GM19452 (cell line): ENCODE data around the gene TRABD2B.

Experiments used
- ATAC-seq: cut with Tn5 transposase; IDR thresholded peaks from one replicate; pipeline ENCODE4 v1.9.1; 2021; ENCODE audit not compliant: unreplicated experiment

The TRABD2B gene

GRCh38 chr1:48022306-48022705 lies 25.1 kb upstream of the TRABD2B start:
- no peak for ATAC-seq

GRCh38 chr1:48021792-48022191 lies 24.6 kb upstream of the TRABD2B start:
- ATAC-seq: no peak

DNA sequence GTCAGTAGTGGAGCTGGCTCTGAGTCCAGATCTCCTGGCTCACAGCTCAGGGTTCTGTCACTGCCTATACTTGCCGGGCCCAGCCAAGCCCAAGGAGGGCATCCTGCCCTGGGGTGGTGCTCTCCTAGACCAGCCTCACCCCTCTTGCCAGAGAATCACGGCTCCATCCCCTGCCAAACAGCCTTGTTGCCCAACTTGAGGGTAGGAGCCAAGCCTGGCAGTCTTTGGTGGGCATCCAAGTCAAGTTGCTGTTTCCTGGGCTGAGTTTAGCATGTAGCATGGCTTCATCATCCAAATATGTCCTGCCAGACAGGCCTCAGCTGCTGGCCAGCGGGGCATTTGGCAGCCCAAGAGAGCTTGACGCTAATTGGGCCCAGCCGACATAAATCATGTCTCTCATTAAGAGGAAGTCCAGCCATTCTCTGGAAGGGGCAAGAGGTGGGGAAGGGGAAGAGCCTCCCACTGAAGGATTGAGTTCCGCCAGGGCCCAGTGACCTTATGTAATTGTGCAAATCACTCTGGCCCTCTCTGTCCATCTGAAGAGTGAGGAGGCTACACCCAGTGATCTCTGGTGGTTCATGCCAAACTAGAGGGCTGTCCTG lies 22.6 kb upstream of the TRABD2B start:
- no peak for ATAC-seq

- ATAC-seq: no peak
Measured at GRCh38 chr1:48018799-48019198, 21.6 kb upstream of the TRABD2B start.

DNA sequence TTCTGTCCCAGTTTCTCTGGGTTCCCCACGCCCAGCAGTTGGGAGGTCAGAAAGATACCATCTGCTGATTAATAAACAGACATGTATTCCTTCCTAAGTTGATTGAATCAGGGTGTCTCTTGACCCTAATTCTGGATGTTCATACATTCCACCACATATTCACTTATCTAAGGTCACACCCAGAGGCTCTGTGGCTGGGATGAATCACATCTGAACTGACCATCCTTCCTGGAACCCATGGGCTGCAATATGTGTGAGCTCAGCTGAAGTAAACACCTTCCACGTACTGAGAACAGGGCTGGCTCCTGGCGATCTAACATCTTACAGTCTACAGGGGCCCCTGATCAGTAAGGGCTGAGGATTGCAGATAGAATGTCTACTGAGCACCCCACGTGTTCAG lies 20.5 kb upstream of the TRABD2B start:
- no peak for ATAC-seq

- no peak for ATAC-seq
Measured at GRCh38 chr1:48016515-48016914, 19.3 kb upstream of the TRABD2B start.

DNA sequence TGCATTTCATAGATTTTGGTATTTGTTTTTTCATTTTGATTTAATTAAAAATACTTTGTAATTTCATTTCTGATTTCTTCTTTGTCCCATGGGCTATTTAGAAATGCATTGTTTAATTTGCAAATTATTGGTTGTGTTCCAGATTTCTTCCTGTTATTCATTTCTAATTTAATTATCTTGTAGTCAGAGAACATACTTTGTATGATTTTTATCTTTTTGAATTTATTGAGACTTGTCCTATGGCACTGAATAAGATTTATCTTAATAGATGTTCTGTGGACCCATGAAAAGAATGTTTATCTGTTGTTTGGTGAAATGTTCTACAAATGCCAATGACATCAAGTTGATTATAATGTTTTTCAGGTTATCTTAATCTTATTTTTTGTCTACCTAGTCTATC lies 16.1 kb upstream of the TRABD2B start:
- ATAC-seq: no peak

- ATAC-seq: no peak
Measured at GRCh38 chr1:48007047-48007446, 9.9 kb upstream of the TRABD2B start.

- ATAC-seq: no peak
Measured at GRCh38 chr1:48006264-48006663, 9.1 kb upstream of the TRABD2B start.

- no peak for ATAC-seq
Measured at GRCh38 chr1:48005253-48006117, 8.3 kb upstream of the TRABD2B start.

DNA sequence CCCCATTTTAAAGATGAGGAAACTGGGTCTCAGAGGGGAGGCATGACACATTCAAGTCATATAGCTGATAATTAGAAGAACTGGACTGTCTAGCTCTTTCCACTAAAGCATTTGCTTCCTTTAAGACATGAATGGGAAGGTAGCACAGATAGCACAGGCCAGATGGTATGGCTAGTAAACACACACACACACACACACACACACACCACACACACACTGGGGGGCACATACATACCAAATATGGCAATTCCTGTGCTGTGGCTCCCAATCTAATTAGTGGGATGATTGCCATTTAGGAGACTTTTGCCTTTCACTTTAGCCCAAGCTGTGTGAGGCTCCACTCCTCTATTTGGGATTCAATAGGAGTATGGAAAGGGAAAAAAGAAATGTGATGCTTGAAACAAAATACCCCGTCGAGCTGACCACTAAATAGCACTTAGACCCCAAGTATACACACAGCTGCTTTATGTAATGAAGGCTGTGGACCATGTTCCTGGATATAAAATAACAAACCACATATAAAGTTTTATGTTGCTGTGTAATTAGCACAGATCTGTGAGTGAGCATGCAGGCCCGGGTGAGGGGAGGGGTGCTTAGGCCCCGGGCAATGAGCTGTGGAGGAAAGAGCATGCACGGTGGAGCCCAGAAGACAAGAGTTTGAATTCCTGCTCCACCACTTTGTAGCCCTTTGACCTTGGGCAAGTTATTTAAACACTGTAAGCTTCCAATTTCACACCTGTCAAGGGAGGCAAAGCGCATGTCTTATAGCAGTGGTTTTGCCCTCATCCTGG lies 6.8 kb upstream of the TRABD2B start:
- no peak for ATAC-seq

- ATAC-seq: no peak
Measured at GRCh38 chr1:48002142-48002541, 5.0 kb upstream of the TRABD2B start.

DNA sequence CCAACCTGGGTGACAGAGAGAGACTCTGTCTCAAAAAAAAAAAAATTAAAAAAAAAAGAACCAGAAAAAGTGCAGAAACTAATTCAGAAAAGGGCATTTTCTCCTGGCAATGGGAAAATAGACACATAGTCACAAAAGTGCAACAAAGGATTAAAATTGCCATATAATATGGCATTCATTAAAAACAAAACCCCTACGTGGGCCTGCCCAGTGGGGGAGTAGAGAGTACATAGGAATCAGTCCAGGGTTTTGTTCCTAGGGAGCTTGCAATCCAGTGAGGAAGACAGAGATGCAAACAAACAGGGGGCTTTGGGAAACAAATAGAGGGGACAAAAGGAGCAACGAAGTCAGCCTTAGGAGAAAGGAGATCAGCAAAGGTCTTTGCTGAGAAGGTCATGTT lies 4.5 kb upstream of the TRABD2B start:
- no peak for ATAC-seq

GRCh38 chr1:48000883-48001282 lies 3.7 kb upstream of the TRABD2B start:
- ATAC-seq: no peak

DNA sequence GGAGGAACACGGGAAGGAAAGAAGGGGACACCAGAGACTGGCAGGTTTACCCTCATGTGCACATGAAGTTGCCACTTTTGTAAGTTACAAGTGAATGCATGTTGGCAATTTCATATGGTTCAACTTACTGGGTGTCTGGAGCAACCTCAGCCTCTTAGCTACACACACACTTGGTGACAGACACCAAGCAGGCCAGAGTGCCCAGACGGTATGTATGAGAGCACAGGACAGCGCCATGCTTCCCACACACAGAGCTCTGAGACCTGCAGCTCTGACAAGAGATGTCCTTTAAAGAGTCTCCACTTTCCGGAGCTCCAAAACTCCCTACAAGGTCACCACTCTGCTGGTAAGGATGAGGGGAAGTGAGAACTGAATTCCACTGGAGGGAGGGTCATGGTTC lies 1.9 kb upstream of the TRABD2B start:
- no peak for ATAC-seq

GRCh38 chr1:47998396-47998990 lies 1.3 kb upstream of the TRABD2B start:
- no peak for ATAC-seq

GRCh38 chr1:47996406-47997226 lies 569 bp downstream of the TRABD2B start:
- no peak for ATAC-seq

- ATAC-seq: no peak
Measured at GRCh38 chr1:47996060-47996405, 1.2 kb downstream of the TRABD2B start.

- ATAC-seq: no peak
Measured at GRCh38 chr1:47995306-47996050, 1.7 kb downstream of the TRABD2B start.
